ENCODE measurements around the gene DHRS1. TPM values are rescaled to one million over a fixed set of nuclear protein-coding genes. Genes with fewer than 3 reads are reported as not detected.

DHRS1 gene
- total and polyA plus RNA-seq, 2 donors from 2014 or later, result 32.7 to 56.7 TPM

GRCh38 chr14:24284501-24285035 lies 15.0 kb downstream of the DHRS1 start:
- no peak for DNase-seq
- H3K9me3 ChIP-seq (ENCODE audit: control insufficient read depth in 2 of 3, insufficient read depth in 1 of 3, low read length in 3 of 3), result no peaks in the 10 kb centered on the region
- TF ChIP-seq CTCF (IDR thresholded peaks at IDR 0.05; ENCODE audit: borderline replicate concordance, extremely low read depth, insufficient read depth), result no peak
- H3K4me3 ChIP-seq (ENCODE audit: low read length in 3 of 3), result no peak overlapping the region
- no peaks in the 10 kb centered on the region for H3K4me1 ChIP-seq (ENCODE audit: control insufficient read depth in 2 of 3, insufficient read depth in 2 of 3, low read depth in 1 of 3, low read length in 3 of 3)
- no peaks in the 10 kb centered on the region for H3K27me3 ChIP-seq (ENCODE audit: control insufficient read depth, insufficient read depth, low read length)
- no peak for FAIRE-seq
- H3K36me3 ChIP-seq (ENCODE audit: control insufficient read depth in 2 of 3, insufficient read depth in 3 of 3, low read length in 3 of 3), result peaks cover 0 to 3% (median 3%) of the 10 kb centered on the region in 3 donors
- H3K27ac ChIP-seq (ENCODE audit: low read depth in 2 of 2, low read length in 2 of 2), result no peak overlapping the region
- H3K9ac ChIP-seq (ENCODE audit: low read length in 3 of 3), result no peak overlapping the region
- intact Hi-C loops (cut with DNase I), result no loop called here

GRCh38 chr14:24283796-24284460 lies 15.7 kb downstream of the DHRS1 start:
- no peak for TF ChIP-seq CTCF (IDR thresholded peaks at IDR 0.05; ENCODE audit: borderline replicate concordance, extremely low read depth, insufficient read depth)
- Histone ChIP-seq H3K36me3 (ENCODE audit: control insufficient read depth in 2 of 3, insufficient read depth in 3 of 3, low read length in 3 of 3) (no peaks in the 10 kb centered on the region), H3K4me3 (ENCODE audit: low read length in 3 of 3) (no peak overlapping the region), H3K27me3 (ENCODE audit: control insufficient read depth, insufficient read depth, low read length) (no peaks in the 10 kb centered on the region), H3K4me1 (ENCODE audit: control insufficient read depth in 2 of 3, insufficient read depth in 2 of 3, low read depth in 1 of 3, low read length in 3 of 3) (peaks cover 0 to 3% (median 0%) of the 10 kb centered on the region in 3 donors), H3K9me3 (ENCODE audit: control insufficient read depth in 2 of 3, insufficient read depth in 1 of 3, low read length in 3 of 3) (no peaks in the 10 kb centered on the region), H3K9ac (ENCODE audit: low read length in 3 of 3) (no peak overlapping the region), H3K27ac (ENCODE audit: low read depth in 2 of 2, low read length in 2 of 2) (no peak overlapping the region)
- no peak for DNase-seq
- intact Hi-C loops (cut with DNase I), result no loop called here
- no peak for FAIRE-seq

GRCh38 chr14:24282736-24283135 lies 16.8 kb downstream of the DHRS1 start:
- Histone ChIP-seq H3K9me3 (ENCODE audit: control insufficient read depth in 2 of 3, insufficient read depth in 1 of 3, low read length in 3 of 3) (no peaks in the 10 kb centered on the region), H3K9ac (ENCODE audit: low read length in 3 of 3) (no peak overlapping the region), H3K27ac (ENCODE audit: low read depth in 2 of 2, low read length in 2 of 2) (no peak overlapping the region), H3K36me3 (ENCODE audit: control insufficient read depth in 2 of 3, insufficient read depth in 3 of 3, low read length in 3 of 3) (no peaks in the 10 kb centered on the region), H3K4me1 (ENCODE audit: control insufficient read depth in 2 of 3, insufficient read depth in 2 of 3, low read depth in 1 of 3, low read length in 3 of 3) (peaks cover 0 to 3% (median 0%) of the 10 kb centered on the region in 3 donors), H3K27me3 (ENCODE audit: control insufficient read depth, insufficient read depth, low read length) (no peaks in the 10 kb centered on the region), H3K4me3 (ENCODE audit: low read length in 3 of 3) (no peak overlapping the region)
- FAIRE-seq, result no peak
- intact Hi-C loops (cut with DNase I), result no loop called here
- DNase-seq, result no peak
- TF ChIP-seq CTCF (IDR thresholded peaks at IDR 0.05; ENCODE audit: borderline replicate concordance, extremely low read depth, insufficient read depth), result no peak

All from kidney (tissue), 14 donors.